SW480 (cell line): ENCODE results near the gene ADGRF4.
A peak's percentile ranks its signal among the peaks of the same experiment; 100 is the strongest.

ENCODE experiments used
- DNase-seq: peaks from one replicate; pipeline ENCODE4 v3.0.0-alpha.2; 2016; ENCODE audit warnings: low spot score

ADGRF4 gene

DNA sequence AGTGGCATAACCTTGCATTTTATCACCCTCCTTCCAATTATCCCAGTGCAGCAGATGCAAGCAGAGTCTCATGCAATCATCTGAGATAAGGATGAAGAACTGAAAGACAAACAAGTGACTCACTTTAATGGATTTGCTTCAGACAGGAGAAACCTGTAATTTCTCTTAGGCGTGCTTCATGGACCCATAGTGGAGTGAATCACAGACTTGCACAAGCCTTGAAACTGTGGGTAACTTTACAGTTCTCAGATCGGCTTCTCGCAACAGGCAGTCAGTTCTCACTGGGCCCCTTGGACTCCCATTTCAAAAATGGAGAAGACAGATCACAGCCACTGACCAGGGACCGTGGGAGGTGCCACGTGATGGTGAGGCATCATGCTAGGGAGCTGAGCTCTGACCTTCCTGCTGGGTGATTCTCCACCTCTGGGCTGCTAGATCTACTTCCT, at the start of gene ADGRF4:
Gene ADGRF4, plus strand, starts transcription at position 239 of the 446 bp plus-strand sequence. CDS start 8,666 bp downstream, outside the sequence.
- no peak for DNase-seq

DNA sequence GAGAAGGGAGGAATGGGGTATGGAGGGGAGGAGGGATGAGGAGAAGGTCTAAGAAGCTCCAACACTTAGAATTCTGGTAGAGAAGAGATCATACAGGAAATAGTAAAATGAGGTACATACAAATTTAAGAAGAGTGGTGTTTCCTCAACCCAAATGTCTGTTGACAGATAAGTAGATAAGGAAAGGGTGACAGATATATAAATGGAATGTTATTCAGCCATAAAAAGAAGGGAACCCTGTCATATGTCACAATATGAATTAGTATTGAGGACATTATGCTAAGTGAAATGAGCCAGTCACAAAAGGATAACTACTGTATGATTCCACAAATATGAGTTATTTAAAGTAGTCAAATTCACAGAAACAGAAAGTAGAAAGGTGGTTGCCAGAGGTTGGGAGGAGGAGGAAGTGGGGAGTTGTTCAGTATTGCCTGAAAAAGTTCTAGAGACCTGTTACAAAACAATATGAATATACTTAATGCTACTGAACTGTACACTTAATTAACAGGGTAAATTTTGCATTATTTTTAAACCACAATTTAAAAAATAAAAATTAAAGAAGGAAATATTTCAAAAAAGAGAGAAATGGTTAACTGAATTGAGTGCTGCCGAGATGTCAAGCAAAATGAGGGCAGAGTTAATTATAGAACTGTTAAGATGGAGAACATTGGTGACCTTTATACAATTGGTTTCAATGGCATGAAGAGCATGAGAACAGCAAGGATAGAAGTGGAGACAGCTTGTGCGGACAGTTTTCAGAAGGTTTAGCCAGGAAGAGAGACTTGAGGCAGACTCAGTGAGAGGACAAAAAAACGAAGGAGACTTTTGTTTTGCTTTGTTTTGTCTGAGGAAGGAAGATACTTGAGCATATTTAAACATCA, 47.6 kb upstream of the ADGRF4 start:
- DNase-seq: no peak

GRCh38 chr6:47651505-47651944, 46.9 kb upstream of the ADGRF4 start:
- DNase-seq: peak; percentile 10

DNA sequence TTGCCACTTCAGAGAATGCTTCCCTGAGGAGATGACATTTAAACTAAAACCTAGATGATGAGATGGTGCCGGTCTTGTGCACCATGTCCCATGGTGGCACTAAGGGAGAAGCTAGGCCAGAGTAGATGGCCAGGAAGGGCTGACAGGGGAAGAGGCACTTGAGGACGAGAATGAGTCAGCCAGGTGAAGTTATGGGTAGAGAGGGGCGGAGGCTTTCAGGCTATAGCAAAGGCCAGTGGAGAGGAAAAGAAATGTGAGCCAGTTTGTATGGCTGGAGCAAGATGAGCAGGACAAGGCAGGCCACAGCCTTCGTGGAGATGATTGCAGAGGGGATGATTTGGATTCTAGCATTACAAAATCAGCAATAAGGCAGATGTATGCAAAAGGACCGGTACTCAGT, 44.7 kb upstream of the ADGRF4 start:
- DNase-seq: no peak

DNA sequence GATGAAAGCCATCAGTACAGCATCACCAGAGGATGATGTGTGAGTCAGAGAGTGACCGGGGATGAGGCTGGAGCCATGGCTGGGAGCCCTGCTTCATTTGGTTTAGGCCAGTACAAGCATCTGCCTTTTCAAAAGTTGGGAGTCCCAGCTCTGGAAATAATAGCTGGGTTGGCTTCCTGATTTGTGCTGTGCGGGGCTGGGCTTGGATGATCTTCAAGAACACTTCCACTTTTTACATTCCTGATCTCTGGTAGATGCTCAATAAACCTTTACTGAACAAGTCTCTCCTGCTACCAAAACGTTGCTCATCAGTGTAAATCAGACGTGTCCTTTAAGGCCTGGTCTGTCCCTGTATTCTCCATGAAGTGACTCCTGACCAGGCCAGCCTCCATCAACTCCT, 44.1 kb upstream of the ADGRF4 start:
- DNase-seq: no peak

GRCh38 chr6:47655719-47656595, 42.4 kb upstream of the ADGRF4 start:
- DNase-seq: peak; percentile 64

DNA sequence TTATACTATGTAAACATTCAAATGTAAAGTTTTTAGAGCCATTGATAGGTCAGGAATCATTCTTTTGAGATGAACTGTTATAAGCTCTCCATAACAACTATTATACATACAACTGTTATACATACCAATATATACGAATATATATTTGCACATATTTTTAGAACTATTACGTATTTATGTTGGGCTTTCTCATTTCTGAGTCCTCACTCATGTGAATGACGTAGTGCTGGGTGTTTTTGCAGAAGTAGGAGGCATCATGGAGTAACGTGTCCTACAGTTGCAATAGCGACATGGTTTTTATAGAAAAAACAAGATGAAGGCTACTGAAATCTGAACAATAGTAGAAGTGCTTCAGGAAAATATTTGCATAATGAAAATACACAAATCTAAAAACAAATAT, 36.4 kb upstream of the ADGRF4 start:
- no peak for DNase-seq

- DNase-seq: no peak
These were observed 34.7 kb upstream of the ADGRF4 start for GRCh38 chr6:47663462-47664216.

- DNase-seq: peak; percentile 89
These were observed 33.3 kb upstream of the ADGRF4 start for GRCh38 chr6:47665112-47665511.

- no peak for DNase-seq
These were observed 28.5 kb upstream of the ADGRF4 start for GRCh38 chr6:47669684-47670513.

DNA sequence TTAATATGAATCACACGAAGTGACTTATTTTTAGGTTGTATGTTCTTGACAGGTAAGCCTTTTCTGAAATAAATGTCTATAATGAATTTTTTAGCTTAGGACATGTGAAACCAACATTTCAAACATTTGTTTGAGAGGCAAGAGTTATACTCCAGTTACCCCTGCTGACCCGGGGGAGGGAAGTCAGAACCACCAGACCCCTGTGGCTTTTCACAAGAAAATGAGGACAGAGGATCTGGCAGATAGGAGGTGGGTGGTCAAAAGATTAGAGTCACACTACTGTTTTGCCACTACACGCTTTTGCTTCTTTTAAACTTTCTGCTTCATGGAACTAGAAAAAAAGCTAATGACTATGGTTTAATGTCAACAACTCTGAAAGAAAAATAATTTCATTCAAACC, 27.5 kb upstream of the ADGRF4 start:
- no peak for DNase-seq

- no peak for DNase-seq
These were observed 26.6 kb upstream of the ADGRF4 start for GRCh38 chr6:47671777-47672176.

- no peak for DNase-seq
These were observed 25.6 kb upstream of the ADGRF4 start for GRCh38 chr6:47672816-47673215.

- no peak for DNase-seq
These were observed 23.7 kb upstream of the ADGRF4 start for GRCh38 chr6:47674673-47675072.

DNA sequence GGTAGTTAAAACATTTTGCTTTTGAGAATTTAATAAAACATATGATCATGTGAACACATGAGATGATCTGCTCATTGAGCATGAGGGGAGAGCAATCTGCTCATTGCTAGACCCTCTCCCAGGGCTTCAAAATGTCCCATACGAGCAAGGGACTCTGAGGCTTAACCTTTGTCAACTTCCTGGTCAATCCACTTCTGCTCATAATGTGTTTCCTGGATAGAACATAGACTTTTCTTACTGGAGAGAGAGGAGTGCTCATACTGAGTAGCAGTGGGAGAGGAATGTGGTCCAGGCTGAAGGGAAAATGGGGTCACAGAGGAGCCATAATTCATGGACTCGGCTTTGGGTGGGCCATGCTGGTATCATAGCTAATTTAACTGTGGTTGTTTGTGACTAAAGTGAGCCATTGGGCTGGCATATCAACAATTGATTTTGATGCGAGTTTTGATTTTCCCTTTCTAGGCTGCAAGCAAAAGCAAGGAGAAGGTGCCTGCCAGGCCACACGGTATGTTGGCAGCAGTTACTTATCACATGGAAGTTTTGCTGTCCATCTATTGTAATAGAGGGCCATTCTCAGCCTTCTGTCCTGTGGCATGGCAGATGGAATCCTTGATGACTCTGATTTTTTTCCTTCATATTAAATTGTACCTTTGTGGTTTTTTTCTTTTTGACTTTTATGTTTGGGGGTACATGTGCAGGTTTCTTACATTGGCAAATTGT, 20.8 kb upstream of the ADGRF4 start:
- DNase-seq: no peak

DNA sequence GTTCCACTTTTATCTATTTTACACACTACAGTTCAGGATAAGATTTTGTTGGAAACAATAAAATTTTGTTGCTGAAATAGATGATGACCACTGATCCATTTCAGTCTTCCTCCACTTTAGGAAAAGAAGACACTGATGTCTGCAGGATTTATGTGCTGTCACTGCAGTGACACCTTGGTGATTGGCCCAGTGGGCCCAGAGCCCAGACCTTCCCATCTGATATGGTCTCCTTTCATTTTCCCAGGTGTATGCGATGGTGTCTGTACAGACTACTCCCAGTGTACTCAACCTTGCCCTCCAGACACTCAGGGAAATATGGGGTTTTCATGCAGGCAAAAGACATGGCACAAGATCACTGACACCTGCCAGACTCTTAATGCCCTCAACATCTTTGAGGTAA, 19.6 kb upstream of the ADGRF4 start:
- DNase-seq: no peak

DNA sequence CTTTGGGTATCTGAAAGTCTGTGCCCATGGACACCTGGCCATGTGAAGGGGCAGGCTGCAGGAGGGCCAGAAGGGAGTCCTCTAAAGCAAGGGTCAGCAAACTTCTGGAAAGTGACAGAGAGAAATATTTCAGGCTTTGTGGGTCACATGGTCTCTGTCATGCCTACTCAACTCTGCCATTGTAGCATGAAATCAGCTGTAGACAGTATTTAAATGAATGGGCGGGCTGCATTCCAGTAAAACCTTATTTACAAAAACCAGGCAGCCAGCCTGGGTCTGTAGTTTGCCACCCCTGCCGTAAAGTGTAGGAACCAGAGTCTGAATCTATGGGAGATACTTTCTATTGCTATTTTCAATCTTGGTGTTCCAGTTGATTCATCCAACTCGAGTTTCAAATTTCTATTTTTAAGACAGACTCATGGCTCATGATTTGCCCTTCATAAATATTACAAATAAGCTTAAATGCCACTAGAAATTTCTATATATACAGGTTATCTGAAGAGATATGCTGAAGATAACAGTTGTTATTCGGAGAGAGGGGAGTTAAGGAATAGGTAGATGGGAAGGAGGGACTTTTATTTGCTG, 19.0 kb upstream of the ADGRF4 start:
- DNase-seq: no peak

GRCh38 chr6:47680051-47680450, 18.3 kb upstream of the ADGRF4 start:
- DNase-seq: no peak

GRCh38 chr6:47680724-47681123, 17.7 kb upstream of the ADGRF4 start:
- DNase-seq: no peak
